ENCODE results near the gene EML6. TPM values are rescaled to one million over a fixed set of nuclear protein-coding genes. Genes with fewer than 3 reads are reported as not detected.

EML6 gene
- polyA plus RNA-seq, 2 of the 4 experiments (the other 2 are of a cell fraction): 1.4 to 1.5 TPM

GRCh38 chr2:54881759-54882158, 158.3 kb downstream of the EML6 start:
- 75% methylated on average over 4 of the region's 4 CpGs for WGBS (ENCODE audit: missing lambda C conversion rate)
- H3K27ac ChIP-seq: no peak overlapping the region
- TF ChIP-seq CBX2 (IDR thresholded peaks at IDR 0.05; ENCODE audit: borderline replicate concordance, low read depth) (no peak), POLR2AphosphoS2 (conservative IDR thresholded peaks at IDR 0.05; ENCODE audit: low read length) (no peak), CEBPB (IDR thresholded peaks at IDR 0.05) (no peak), ATOH8 (CRISPR knock-in tag; IDR thresholded peaks at IDR 0.05; ENCODE audit: low read depth) (no peak), HOXA7 (CRISPR knock-in tag; IDR thresholded peaks at IDR 0.05) (no peak), SMC3 (IDR thresholded peaks at IDR 0.05) (no peak), RAD21 (conservative IDR thresholded peaks at IDR 0.05 in 1 of 2, IDR thresholded peaks at IDR 0.05 in 1 of 2) (no peak), FOSL2 (IDR thresholded peaks at IDR 0.05) (no peak), FOSL2 (CRISPR knock-in tag; IDR thresholded peaks at IDR 0.05) (no peak), EP300 (IDR thresholded peaks at IDR 0.05) (no peak), BCL3 (IDR thresholded peaks at IDR 0.05) (no peak), HOXB13 (CRISPR knock-in tag; IDR thresholded peaks at IDR 0.05; ENCODE audit: low read depth) (no peak), KDM5A (IDR thresholded peaks at IDR 0.05) (no peak), EHF (CRISPR knock-in tag; IDR thresholded peaks at IDR 0.05) (no peak), BHLHE40 (IDR thresholded peaks at IDR 0.05; ENCODE audit: low read depth, low read length) (no peak), HEYL (CRISPR knock-in tag; IDR thresholded peaks at IDR 0.05) (no peak), CHD4 (IDR thresholded peaks at IDR 0.05; ENCODE audit: borderline replicate concordance) (no peak)
- TF ChIP-seq, protein P1, sequence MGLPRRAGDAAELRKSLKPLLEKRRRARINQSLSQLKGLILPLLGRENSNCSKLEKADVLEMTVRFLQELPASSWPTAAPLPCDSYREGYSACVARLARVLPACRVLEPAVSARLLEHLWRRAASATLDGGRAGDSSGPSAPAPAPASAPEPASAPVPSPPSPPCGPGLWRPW (IDR thresholded peaks at IDR 0.05): no peak
- TF ChIP-seq, protein P2, sequence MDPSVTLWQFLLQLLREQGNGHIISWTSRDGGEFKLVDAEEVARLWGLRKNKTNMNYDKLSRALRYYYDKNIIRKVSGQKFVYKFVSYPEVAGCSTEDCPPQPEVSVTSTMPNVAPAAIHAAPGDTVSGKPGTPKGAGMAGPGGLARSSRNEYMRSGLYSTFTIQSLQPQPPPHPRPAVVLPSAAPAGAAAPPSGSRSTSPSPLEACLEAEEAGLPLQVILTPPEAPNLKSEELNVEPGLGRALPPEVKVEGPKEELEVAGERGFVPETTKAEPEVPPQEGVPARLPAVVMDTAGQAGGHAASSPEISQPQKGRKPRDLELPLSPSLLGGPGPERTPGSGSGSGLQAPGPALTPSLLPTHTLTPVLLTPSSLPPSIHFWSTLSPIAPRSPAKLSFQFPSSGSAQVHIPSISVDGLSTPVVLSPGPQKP (IDR thresholded peaks at IDR 0.05; ENCODE audit: low read depth, low read length): no peak
- H3K4me1 ChIP-seq: no peaks in the 10 kb centered on the region
- ATAC-seq (0 out of 6 replicates have a peak, but pooled peaks of 1 of the 2 experiments have one; percentile 30), DNase-seq (ENCODE audit: low read depth in 1 of 2, low spot score in 1 of 2) (no peak), FAIRE-seq (no peak)
- no peaks in the 10 kb centered on the region for H3K9me3 ChIP-seq
- ChIA-PET CTCF (interaction anchor here (1.3 to 2.7 kb wide), 6 partner anchors 9 to 287 kb away, joined by 3 to 8 read pairs (median 6); no protein-coding TSS in a partner anchor), POLR2A (no interaction called here)
- no peak overlapping the region for H3K4me3 ChIP-seq
- H3K4me2 ChIP-seq: no peak overlapping the region

DNA sequence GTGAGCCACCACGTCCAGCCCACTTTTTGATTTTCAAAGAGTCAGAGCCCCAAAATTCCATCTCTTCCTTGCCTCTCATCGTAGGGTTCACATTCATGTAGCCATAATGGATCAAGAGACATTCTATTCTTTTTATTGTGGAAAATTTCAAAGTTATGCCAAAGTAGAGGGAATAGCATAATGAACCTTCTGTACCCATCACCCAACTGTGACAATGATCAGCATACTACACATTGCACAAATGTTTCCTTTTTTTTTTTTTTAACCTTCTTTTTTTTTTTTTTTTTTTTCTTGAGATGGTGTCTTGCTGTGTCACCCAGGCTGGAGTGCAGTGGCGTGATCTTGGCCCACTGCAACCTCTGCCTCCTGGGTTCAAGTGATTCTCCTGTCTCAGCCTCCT, 162.4 kb downstream of the EML6 start:
- CTCF ChIA-PET: interaction anchor here (1.2 to 2.1 kb wide), 3 partner anchors 13 to 206 kb away, joined by 3 to 9 read pairs (median 3); no protein-coding TSS in a partner anchor
- H3K9me3 ChIP-seq: no peaks in the 10 kb centered on the region
- WGBS (ENCODE audit: missing lambda C conversion rate): 59% methylated on average over 3 of the region's 3 CpGs

More for the DNA sequence above, 162.4 kb downstream of the EML6 start:
- DNase-seq (ENCODE audit: low read depth in 1 of 2, low spot score in 1 of 2): no peak
- POLR2A ChIA-PET: no interaction called here
- no peak for TF ChIP-seq HOXA7 (CRISPR knock-in tag; IDR thresholded peaks at IDR 0.05)
- TF ChIP-seq TFCP2L1 (CRISPR knock-in tag; IDR thresholded peaks at IDR 0.05): no peak
- TF ChIP-seq ZC3H11A (IDR thresholded peaks at IDR 0.05): no peak
- TF ChIP-seq KDM1A (IDR thresholded peaks at IDR 0.05; ENCODE audit: low read depth): no peak
- no peak for TF ChIP-seq FOSB (CRISPR knock-in tag; IDR thresholded peaks at IDR 0.05)
- no peak for TF ChIP-seq HDAC2 (IDR thresholded peaks at IDR 0.05)
- TF ChIP-seq CEBPB (IDR thresholded peaks at IDR 0.05): no peak
- no peak for TF ChIP-seq GATA3 (IDR thresholded peaks at IDR 0.05; ENCODE audit: borderline replicate concordance)
- no peak for TF ChIP-seq PHF8 (IDR thresholded peaks at IDR 0.05; ENCODE audit: borderline replicate concordance, low read depth)
- no peak for TF ChIP-seq SMC3 (IDR thresholded peaks at IDR 0.05)
- no peak for TF ChIP-seq ZSCAN20 (CRISPR knock-in tag; IDR thresholded peaks at IDR 0.05)
- TF ChIP-seq POLR2AphosphoS2 (conservative IDR thresholded peaks at IDR 0.05; ENCODE audit: low read length): no peak
- no peak for TF ChIP-seq RCOR1 (IDR thresholded peaks at IDR 0.05; ENCODE audit: low read depth, low read length)
- no peak for TF ChIP-seq HOXB13 (CRISPR knock-in tag; IDR thresholded peaks at IDR 0.05; ENCODE audit: low read depth)
- no peaks in the 10 kb centered on the region for H3K4me1 ChIP-seq
- H3K4me3 ChIP-seq: no peak overlapping the region
- H3K4me2 ChIP-seq: no peak overlapping the region
- ATAC-seq: no peak
- H3K27ac ChIP-seq: no peak overlapping the region
- FAIRE-seq: no peak

Measured in A549 (cell line).